ENCODE results near the gene INTS15. TPM values are rescaled to one million over a fixed set of nuclear protein-coding genes. Genes with fewer than 3 reads are reported as not detected.
A peak's percentile ranks its signal among the peaks of the same experiment; 100 is the strongest.
"Not testable (repeated sequence)": the region's sequence is repeated elsewhere in the genome, so short reads cannot be mapped to it uniquely, and the experiment has no call there.

INTS15 gene
- polyA plus RNA-seq, 1 of the 3 experiments (the other 2 are of a cell fraction): 39.1 TPM

GRCh38 chr7:6579446-6579845, 10.4 kb upstream of the INTS15 start:
- TF ChIP-seq CTCF (IDR thresholded peaks at IDR 0.05) (peak; percentile 31; the same call in 1 of the 2 replicates), USF2 (IDR thresholded peaks at IDR 0.05; ENCODE audit: borderline replicate concordance, low read depth, low read length) (no peak), GATA2 (CRISPR knock-in tag; IDR thresholded peaks at IDR 0.05) (no peak)
- Histone ChIP-seq H3K9ac (no peak overlapping the region), H3K9me3 (no peaks in the 10 kb centered on the region), H3K4me3 (ENCODE audit: low read depth in 2 of 2, low read length in 1 of 2) (no peak overlapping the region), H3F3A (replicated peaks; ENCODE audit: insufficient read depth) (peaks cover 27% of the 10 kb centered on the region), H3K4me1 (ENCODE audit: control insufficient read depth in 1 of 2, insufficient read depth in 2 of 2, low read depth in 1 of 2, low read length in 1 of 2) (peaks cover 0 to 7% of the 10 kb centered on the region in 2 experiments; a peak in 1 of 4 replicates), H3K79me2 (ENCODE audit: insufficient read depth) (peaks cover 13% of the 10 kb centered on the region; the same call in 1 of the 2 replicates), H3K9me2 (no peaks in the 10 kb centered on the region), H3K27ac (ENCODE audit: low read depth in 2 of 2, low read length in 1 of 2) (no peak overlapping the region), H4K20me1 (ENCODE audit: insufficient read depth) (no peaks in the 10 kb centered on the region), H3K36me3 (replicated peaks in 1 of 2; ENCODE audit: control insufficient read depth in 1 of 2, insufficient read depth in 2 of 2, low read length in 1 of 2) (peaks cover 25 to 37% of the 10 kb centered on the region in 2 experiments), H2AFZ (ENCODE audit: low read depth) (no peak overlapping the region), H3K4me2 (no peak overlapping the region), H3K27me3 (ENCODE audit: insufficient read depth) (no peaks in the 10 kb centered on the region)
- no peak for DNase-seq
- POLR2A ChIA-PET: no interaction called here
- WGBS (ENCODE audit: low lambda C conversion rate): 96% methylated on average over 4 of the region's 4 CpGs
- CTCF ChIA-PET: no interaction called here

- WGBS (ENCODE audit: low lambda C conversion rate): 85% methylated on average over 8 of the region's 8 CpGs
- H4K20me1 ChIP-seq (ENCODE audit: insufficient read depth); H3K4me2 ChIP-seq; H2AFZ ChIP-seq (ENCODE audit: low read depth); H3K9ac ChIP-seq; H3K9me2 ChIP-seq; H3K4me1 ChIP-seq (ENCODE audit: control insufficient read depth in 1 of 2, insufficient read depth in 2 of 2, low read depth in 1 of 2, low read length in 1 of 2); H3K79me2 ChIP-seq (ENCODE audit: insufficient read depth); DNase-seq; H3K27ac ChIP-seq (ENCODE audit: low read depth in 2 of 2, low read length in 1 of 2); H3K27me3 ChIP-seq (ENCODE audit: insufficient read depth); H3K9me3 ChIP-seq; CTCF ChIA-PET; H3K4me3 ChIP-seq (ENCODE audit: low read depth in 2 of 2, low read length in 1 of 2); POLR2A ChIA-PET: not testable (repeated sequence)
- peaks cover 33 to 57% of the 10 kb centered on the region in 2 experiments for H3K36me3 ChIP-seq (replicated peaks in 1 of 2; ENCODE audit: control insufficient read depth in 1 of 2, insufficient read depth in 2 of 2, low read length in 1 of 2)
- peaks cover 12% of the 10 kb centered on the region for H3F3A ChIP-seq (replicated peaks; ENCODE audit: insufficient read depth)
Measured at GRCh38 chr7:6585746-6586432, 3.9 kb upstream of the INTS15 start.

DNA sequence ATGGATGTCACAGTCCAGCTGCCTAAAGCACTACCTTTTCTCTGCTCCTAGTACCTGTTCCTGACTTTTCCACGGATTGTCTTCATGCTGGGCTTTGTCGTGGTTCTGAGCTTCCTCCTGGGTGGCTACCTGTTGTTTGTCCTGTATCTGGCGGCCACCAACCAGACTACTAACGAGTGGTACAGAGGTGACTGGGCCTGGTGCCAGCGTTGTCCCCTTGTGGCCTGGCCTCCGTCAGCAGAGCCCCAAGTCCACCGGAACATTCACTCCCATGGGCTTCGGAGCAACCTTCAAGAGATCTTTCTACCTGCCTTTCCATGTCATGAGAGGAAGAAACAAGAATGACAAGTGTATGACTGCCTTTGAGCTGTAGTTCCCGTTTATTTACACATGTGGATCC, 1.3 kb upstream of the INTS15 start:
- H3K4me3 ChIP-seq (ENCODE audit: low read depth in 2 of 2, low read length in 1 of 2): no peak overlapping the region
- no peak overlapping the region for H3K9ac ChIP-seq
- no peaks in the 10 kb centered on the region for H3K27me3 ChIP-seq (ENCODE audit: insufficient read depth)
- peaks cover 22 to 57% of the 10 kb centered on the region in 2 experiments for H3K36me3 ChIP-seq (replicated peaks in 1 of 2; ENCODE audit: control insufficient read depth in 1 of 2, insufficient read depth in 2 of 2, low read length in 1 of 2)
- H3K9me2 ChIP-seq: no peaks in the 10 kb centered on the region
- WGBS (ENCODE audit: low lambda C conversion rate): 87% methylated on average over 9 of the region's 9 CpGs
- ChIA-PET CTCF (interaction anchor here (1.9 to 4.2 kb wide), 4 partner anchors 7 to 73 kb away, joined by 6 to 65 read pairs (median 23); partner anchors contain the start of gene ZDHHC4), POLR2A (interaction anchor here (2.9 kb wide), 1 partner anchor 11 kb away, joined by 16 read pairs; the partner anchor contains the start of gene ZDHHC4)
- H2AFZ ChIP-seq (ENCODE audit: low read depth): no peak overlapping the region
- no peak overlapping the region for H3K4me2 ChIP-seq
- peaks cover 2 to 7% of the 10 kb centered on the region in 2 experiments; a peak in 1 of 4 replicates for H3K4me1 ChIP-seq (ENCODE audit: control insufficient read depth in 1 of 2, insufficient read depth in 2 of 2, low read depth in 1 of 2, low read length in 1 of 2)
- no peak for DNase-seq
- H4K20me1 ChIP-seq (ENCODE audit: insufficient read depth): no peaks in the 10 kb centered on the region
- H3F3A ChIP-seq (replicated peaks; ENCODE audit: insufficient read depth): peaks cover 12% of the 10 kb centered on the region
- H3K27ac ChIP-seq (ENCODE audit: low read depth in 2 of 2, low read length in 1 of 2): no peak overlapping the region
- H3K79me2 ChIP-seq (ENCODE audit: insufficient read depth): peaks cover 30% of the 10 kb centered on the region
- H3K9me3 ChIP-seq: no peaks in the 10 kb centered on the region
- TF ChIP-seq FOXM1 (IDR thresholded peaks at IDR 0.05; ENCODE audit: low read depth) (no peak), GABPA (IDR thresholded peaks at IDR 0.05; ENCODE audit: low read depth) (no peak), MAX (IDR thresholded peaks at IDR 0.05; ENCODE audit: low read depth) (no peak), SIN3A (IDR thresholded peaks at IDR 0.05; ENCODE audit: borderline replicate concordance, low read depth, low read length) (no peak), RXRA (IDR thresholded peaks at IDR 0.05; ENCODE audit: borderline replicate concordance, low read depth) (no peak), RFX5 (IDR thresholded peaks at IDR 0.05; ENCODE audit: low read length) (no peak), CHD2 (IDR thresholded peaks at IDR 0.05; ENCODE audit: low read length, partially characterized antibody) (no peak), MEF2A (IDR thresholded peaks at IDR 0.05; ENCODE audit: borderline replicate concordance, low read depth) (no peak), EZH2phosphoT487 (IDR thresholded peaks at IDR 0.05; ENCODE audit: borderline replicate concordance, low read depth) (no peak), JUND (IDR thresholded peaks at IDR 0.05) (no peak), IRF3 (IDR thresholded peaks at IDR 0.05; ENCODE audit: low read depth, low read length) (no peak), RAD21 (IDR thresholded peaks at IDR 0.05; ENCODE audit: low read length) (no peak)
